ENCODE measurements around the gene LRRC27.

DNA sequence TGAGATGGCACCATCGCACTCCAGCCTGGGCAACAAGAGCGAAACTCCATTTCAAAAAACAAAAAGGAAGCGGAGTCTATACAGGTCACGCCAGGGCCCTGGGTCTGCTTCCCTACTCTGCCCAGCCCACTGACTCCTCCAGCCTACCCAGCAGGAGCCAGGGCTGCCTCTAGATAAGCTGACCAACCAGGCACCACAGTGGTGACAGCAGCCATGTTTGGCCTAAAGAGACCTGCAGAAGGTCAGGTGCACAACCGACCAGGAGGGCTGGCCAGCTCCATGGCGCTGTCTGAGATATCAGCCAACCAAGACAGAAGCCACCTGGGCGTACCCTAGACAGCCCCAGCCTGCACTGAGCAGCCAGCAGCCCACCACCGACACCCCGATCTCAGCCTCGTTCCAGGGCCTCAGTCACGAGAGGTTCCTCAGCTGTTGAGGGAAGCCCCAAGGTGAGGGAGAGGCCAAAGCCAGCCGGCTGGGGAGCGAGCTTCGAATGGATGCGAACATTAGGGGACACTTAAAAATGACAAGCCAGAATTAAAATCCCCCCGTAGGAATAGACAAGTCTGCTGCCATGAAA, 40.6 kb downstream of the LRRC27 start:
- TF ChIP-seq NFIC (IDR thresholded peaks at IDR 0.05) (no peak), EGR1 (IDR thresholded peaks at IDR 0.05) (no peak)
